Gastrocnemius medialis (tissue), 4 donors: ENCODE results near the gene COL24A1. TPM values are rescaled to one million over a fixed set of nuclear protein-coding genes. Genes with fewer than 3 reads are reported as not detected.

Experiments used
- ATAC-seq, 2 donors: fragments of 150-250 bp; one replicate each; pipeline ENCODE4 v1.9.1; 2016
- DNase-seq, 2 donors: peaks; one replicate each; pipeline ENCODE4 v3.0.0-alpha.2; 2019
- H3K27ac ChIP-seq, 4 donors: fragments of 200-600 bp; sonication (generic); 1 replicate in 1 of 4; 2 replicates in 3 of 4; pipeline ENCODE4 v1.5.1; 2016 to 2018; ENCODE audit warnings: mild to moderate bottlenecking in 2 of 4, moderate library complexity in 1 of 4
- H3K27me3 ChIP-seq, 3 donors: fragments of 200-600 bp; sonication (generic) in 2 of 3; 1 replicate in 1 of 3; 2 replicates in 2 of 3; pipeline versions ENCODE4 v1.5.1 to v1.6.0; 2016 to 2019; ENCODE audit warnings: mild to moderate bottlenecking in 1 of 3, moderate library complexity in 1 of 3
- H3K36me3 ChIP-seq, 2 donors: fragments of 200-600 bp; sonication (generic) in 1 of 2; one replicate each; pipeline ENCODE4 v1.5.1; 2017 to 2018
- H3K4me1 ChIP-seq, 2 donors: fragments of 200-600 bp; sonication (generic) in 1 of 2; one replicate each; pipeline ENCODE4 v1.5.1; 2016 to 2017; ENCODE audit warnings: mild to moderate bottlenecking in 2 of 2
- H3K4me3 ChIP-seq, 4 donors: fragments of 200-600 bp; sonication (generic) in 3 of 4; 1 replicate in 1 of 4; 2 replicates in 3 of 4; pipeline ENCODE4 v1.5.1; 2016 to 2019; ENCODE audit warnings: mild to moderate bottlenecking in 2 of 4
- H3K9me3 ChIP-seq, 3 donors: fragments of 200-600 bp; sonication (generic) in 2 of 3; 1 replicate in 1 of 3; 2 replicates in 2 of 3; pipeline ENCODE4 v1.5.1; 2016 to 2019
- POLR2A ChIP-seq, 2 donors: fragments of 450-650 bp; IDR thresholded peaks; one replicate each; pipeline ENCODE4 v1.6.1; 2017; ENCODE audit warnings: antibody characterized with exemption in 2 of 2, mild to moderate bottlenecking in 2 of 2, moderate library complexity in 2 of 2
- in situ Hi-C, 4 donors: fragments of 200-750 bp; cut with MboI; loops; one replicate each; pipeline versions ENCODE4 v1.15.0 to v1.8.0; 2017; ENCODE audit warnings: low sequenced_read_pairs in 4 of 4
- intact Hi-C: fragments of 100-400 bp; cut with DNase I; formaldehyde crosslinking; loops from one replicate; pipeline ENCODE4 v1.15.1; 2023; ENCODE audit warnings: low total_unique reads
- total RNA-seq, 4 donors: library from RNA; depleted of rRNA; stranded (reverse); fragments of >200 nt; gene quantifications; one replicate each; pipeline versions ENCODE4 v1.1.0 to v1.2.3, GENCODE V29; 2016
- TF ChIP-seq, protein P1 (sequence below), 5 experiments: fragments of 450-650 bp in 3 of 5; fragments of 200-600 bp in 2 of 5; sonication (generic) in 2 of 5; IDR thresholded peaks in 4 of 5; conservative IDR thresholded peaks in 1 of 5; 1 replicate in 4 of 5; 2 replicates in 1 of 5; pipeline ENCODE4 v1.5.1; 2016 to 2019; ENCODE audit warnings: antibody characterized with exemption in 5 of 5, mild to moderate bottlenecking in 3 of 5, moderate library complexity in 3 of 5

The COL24A1 gene
- total RNA-seq, 4 donors from 2014 or later: 0.09 to 0.36 TPM; not detected in 2

DNA sequence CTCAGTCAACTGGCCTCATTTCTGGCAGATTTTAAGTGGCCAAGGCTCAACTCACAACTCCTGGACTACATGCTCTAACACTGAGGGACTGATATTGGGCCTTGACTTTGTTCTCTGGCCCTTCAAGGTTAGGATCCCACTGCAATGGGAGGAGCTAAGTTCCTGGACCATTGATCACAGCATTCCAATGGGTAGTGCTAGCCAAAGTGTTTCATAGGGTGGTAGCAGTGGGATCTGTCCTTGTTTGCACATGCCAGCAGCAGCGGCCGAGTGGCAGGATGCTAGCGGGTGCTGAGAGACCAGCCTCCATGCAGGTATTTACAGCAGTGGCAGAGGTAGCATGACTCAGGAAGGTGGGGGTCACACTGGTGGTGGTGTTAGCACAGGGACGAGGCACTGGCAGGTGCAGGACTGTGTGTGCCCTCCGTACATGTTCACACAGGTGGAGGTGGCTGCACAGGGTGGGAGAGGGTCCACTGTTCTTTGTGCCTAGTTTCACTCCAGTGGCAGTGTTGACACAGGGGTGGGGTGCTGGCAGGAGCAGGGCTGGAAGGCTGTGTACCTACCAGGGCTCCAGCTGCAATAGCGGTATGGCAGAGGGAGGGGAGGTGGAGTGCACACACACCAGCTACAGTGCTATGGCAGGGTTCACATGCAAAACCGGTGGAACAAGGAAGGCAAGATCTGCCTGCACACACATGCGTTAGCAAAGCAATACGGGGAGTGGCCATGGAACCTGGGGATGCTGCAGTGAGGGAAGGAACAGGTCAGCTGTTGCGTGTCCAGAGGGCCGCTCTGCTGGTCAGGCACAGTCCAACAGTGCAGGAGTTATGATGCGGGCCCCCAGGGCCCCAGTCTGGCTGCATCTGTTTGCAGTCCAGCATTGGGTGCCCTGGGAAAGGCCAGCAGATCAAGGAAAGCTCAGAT is 51.7 kb downstream of the COL24A1 start:
- intact Hi-C loops (no loop called here), in situ Hi-C loops (no loop called here)
- Histone ChIP-seq H3K4me1 (no peaks in the 10 kb centered on the region), H3K36me3 (no peaks in the 10 kb centered on the region), H3K9me3 (no peaks in the 10 kb centered on the region), H3K27ac (no peak overlapping the region), H3K4me3 (no peak overlapping the region), H3K27me3 (no peaks in the 10 kb centered on the region)
- DNase-seq (no peak), ATAC-seq (no peak)
- TF ChIP-seq, protein P1, sequence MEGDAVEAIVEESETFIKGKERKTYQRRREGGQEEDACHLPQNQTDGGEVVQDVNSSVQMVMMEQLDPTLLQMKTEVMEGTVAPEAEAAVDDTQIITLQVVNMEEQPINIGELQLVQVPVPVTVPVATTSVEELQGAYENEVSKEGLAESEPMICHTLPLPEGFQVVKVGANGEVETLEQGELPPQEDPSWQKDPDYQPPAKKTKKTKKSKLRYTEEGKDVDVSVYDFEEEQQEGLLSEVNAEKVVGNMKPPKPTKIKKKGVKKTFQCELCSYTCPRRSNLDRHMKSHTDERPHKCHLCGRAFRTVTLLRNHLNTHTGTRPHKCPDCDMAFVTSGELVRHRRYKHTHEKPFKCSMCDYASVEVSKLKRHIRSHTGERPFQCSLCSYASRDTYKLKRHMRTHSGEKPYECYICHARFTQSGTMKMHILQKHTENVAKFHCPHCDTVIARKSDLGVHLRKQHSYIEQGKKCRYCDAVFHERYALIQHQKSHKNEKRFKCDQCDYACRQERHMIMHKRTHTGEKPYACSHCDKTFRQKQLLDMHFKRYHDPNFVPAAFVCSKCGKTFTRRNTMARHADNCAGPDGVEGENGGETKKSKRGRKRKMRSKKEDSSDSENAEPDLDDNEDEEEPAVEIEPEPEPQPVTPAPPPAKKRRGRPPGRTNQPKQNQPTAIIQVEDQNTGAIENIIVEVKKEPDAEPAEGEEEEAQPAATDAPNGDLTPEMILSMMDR (IDR thresholded peaks at IDR 0.05 in 4 of 5, conservative IDR thresholded peaks at IDR 0.05 in 1 of 5): no peak
- TF ChIP-seq POLR2A (IDR thresholded peaks at IDR 0.05): no peak

DNA sequence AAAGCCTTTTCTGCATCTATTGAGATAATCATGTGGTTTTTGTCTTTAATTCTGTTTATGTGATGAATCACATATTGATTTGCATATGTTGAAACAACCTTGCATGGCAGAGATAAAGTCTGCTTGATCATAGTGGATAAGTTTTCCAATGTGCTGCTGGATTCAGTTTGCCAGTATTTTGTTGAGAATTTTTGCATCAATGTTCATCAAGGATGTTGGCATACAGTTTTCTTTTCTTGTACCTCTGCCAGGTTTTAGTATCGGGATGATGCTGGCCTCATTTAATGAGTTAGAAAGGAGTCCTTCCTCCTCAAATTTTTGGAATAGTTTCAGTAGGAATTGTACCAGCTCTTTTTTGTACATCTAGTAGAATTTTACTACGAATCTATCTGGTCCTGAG is 55.0 kb downstream of the COL24A1 start:
- H3K4me3 ChIP-seq: no peak overlapping the region
- TF ChIP-seq, protein P1 (IDR thresholded peaks at IDR 0.05 in 4 of 5, conservative IDR thresholded peaks at IDR 0.05 in 1 of 5): no peak
- no peak for TF ChIP-seq POLR2A (IDR thresholded peaks at IDR 0.05)
- ATAC-seq (no peak), DNase-seq (no peak)
- H3K27me3 ChIP-seq: no peaks in the 10 kb centered on the region
- in situ Hi-C loops: no loop called here
- no peaks in the 10 kb centered on the region for H3K9me3 ChIP-seq
- no peaks in the 10 kb centered on the region for H3K36me3 ChIP-seq
- H3K4me1 ChIP-seq: no peaks in the 10 kb centered on the region
- intact Hi-C loops: no loop called here
- H3K27ac ChIP-seq: no peak overlapping the region

DNA sequence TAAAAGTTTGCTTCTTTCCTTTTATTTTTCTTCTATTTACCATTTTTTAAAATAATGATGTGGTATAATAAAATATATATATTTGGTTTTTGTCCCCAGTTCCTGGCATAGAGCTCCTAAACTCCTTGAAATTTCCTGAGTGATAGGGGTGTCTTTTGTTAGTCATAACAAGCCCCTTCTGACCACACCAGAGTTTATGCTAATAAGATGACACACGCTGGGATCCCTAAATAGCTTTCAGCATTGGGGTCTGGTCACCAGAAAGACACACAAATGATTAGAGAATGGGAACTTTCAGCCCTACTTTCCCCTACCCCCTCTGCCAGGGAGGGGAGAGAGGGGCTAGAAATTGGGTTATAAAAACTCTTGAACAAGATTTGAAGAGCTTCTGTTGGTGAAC is 56.2 kb downstream of the COL24A1 start:
- intact Hi-C loops: no loop called here
- in situ Hi-C loops: no loop called here
- no peaks in the 10 kb centered on the region for H3K36me3 ChIP-seq

DNA sequence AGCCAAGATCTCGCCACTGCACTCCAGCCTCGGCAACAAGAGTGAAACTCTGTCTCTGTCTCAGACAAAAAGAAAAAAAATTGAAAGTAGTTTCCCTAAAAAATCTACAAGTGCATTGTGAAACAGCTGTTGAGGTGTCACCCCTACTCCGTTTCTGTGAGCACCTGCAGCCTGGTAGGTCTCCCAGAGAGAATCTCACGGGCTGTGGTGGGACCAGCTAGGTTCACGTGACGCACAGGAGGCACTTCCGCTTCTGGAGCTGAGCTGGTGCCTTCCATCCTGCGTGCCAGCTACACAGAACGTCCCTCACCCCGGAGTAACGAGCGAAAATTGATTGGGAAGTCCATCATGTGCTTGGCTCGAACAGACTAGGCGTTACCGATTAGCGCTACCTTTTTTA is 66.8 kb downstream of the COL24A1 start:
- no peak for ATAC-seq
- H3K4me1 ChIP-seq: no peaks in the 10 kb centered on the region
- no peaks in the 10 kb centered on the region for H3K9me3 ChIP-seq
- no peaks in the 10 kb centered on the region for H3K36me3 ChIP-seq
- no peaks in the 10 kb centered on the region for H3K27me3 ChIP-seq
- H3K4me3 ChIP-seq: no peak overlapping the region
- TF ChIP-seq, protein P1 (IDR thresholded peaks at IDR 0.05 in 4 of 5, conservative IDR thresholded peaks at IDR 0.05 in 1 of 5): no peak
- no peak for TF ChIP-seq POLR2A (IDR thresholded peaks at IDR 0.05)
- in situ Hi-C loops: no loop called here
- no peak overlapping the region for H3K27ac ChIP-seq
- intact Hi-C loops: no loop called here
- no peak for DNase-seq

More for the DNA sequence above, 56.2 kb downstream of the COL24A1 start:
- TF ChIP-seq POLR2A (IDR thresholded peaks at IDR 0.05): no peak
- TF ChIP-seq, protein P1 (IDR thresholded peaks at IDR 0.05 in 4 of 5, conservative IDR thresholded peaks at IDR 0.05 in 1 of 5): no peak
- DNase-seq: no peak
- no peaks in the 10 kb centered on the region for H3K9me3 ChIP-seq
- no peak overlapping the region for H3K27ac ChIP-seq
- no peaks in the 10 kb centered on the region for H3K27me3 ChIP-seq
- no peak for ATAC-seq
- H3K4me3 ChIP-seq: no peak overlapping the region
- no peaks in the 10 kb centered on the region for H3K4me1 ChIP-seq
